Natural killer cell (primary cell): ENCODE results near the gene C10orf71. TPM values are rescaled to one million over a fixed set of nuclear protein-coding genes. Genes with fewer than 3 reads are reported as not detected.

ENCODE experiments used
- ATAC-seq, 3 donors: fragments of 150-1000 bp in 2 of 3; fragments of 200-7000 bp in 1 of 3; cut with Tn5 transposase; 1 replicate in 1 of 3; 2 replicates in 2 of 3; pipeline ENCODE4 v1.10.0; 2021; ENCODE audit warnings: mild to moderate bottlenecking in 2 of 3, moderate library complexity in 2 of 3
- DNase-seq, 2 donors: peaks; one replicate each; pipeline versions ENCODE4 v3.0.0 to v3.0.0-alpha.2; 2013 to 2021; ENCODE audit warnings: mixed read lengths in 1 of 2
- H3K27ac ChIP-seq: one replicate; pipeline ENCODE4 v1.5.1; 2013; ENCODE audit warnings: mild to moderate bottlenecking, low read length
- H3K27me3 ChIP-seq: one replicate; pipeline ENCODE4 v1.6.1; 2013; ENCODE audit warnings: low read length; ENCODE audit not compliant: control insufficient read depth, insufficient read depth
- H3K36me3 ChIP-seq: one replicate; pipeline ENCODE4 v1.6.1; 2013; ENCODE audit warnings: low read length; ENCODE audit not compliant: control insufficient read depth, insufficient read depth
- H3K4me1 ChIP-seq: one replicate; pipeline ENCODE4 v1.6.1; 2013; ENCODE audit warnings: low read length; ENCODE audit not compliant: control insufficient read depth, insufficient read depth
- H3K4me3 ChIP-seq: one replicate; pipeline ENCODE4 v1.5.1; 2013; ENCODE audit warnings: low read length
- H3K9me3 ChIP-seq: one replicate; pipeline ENCODE4 v1.6.1; 2013; ENCODE audit warnings: low read length; ENCODE audit not compliant: control insufficient read depth, insufficient read depth
- H3K27ac Mint-ChIP-seq, 2 donors: one replicate each; pipeline ENCODE4 v1.8.0; 2022; ENCODE audit warnings: mild to moderate bottlenecking in 2 of 2, mixed read lengths in 2 of 2, moderate library complexity in 1 of 2
- H3K27me3 Mint-ChIP-seq, 2 donors: one replicate each; pipeline ENCODE4 v1.8.0; 2022; ENCODE audit warnings: low read depth in 2 of 2, mixed read lengths in 2 of 2
- H3K36me3 Mint-ChIP-seq: one replicate; pipeline ENCODE4 v1.8.0; 2022; ENCODE audit warnings: mixed read lengths
- H3K4me1 Mint-ChIP-seq, 2 donors: one replicate each; pipeline ENCODE4 v1.8.0; 2022; ENCODE audit warnings: mixed read lengths in 2 of 2
- H3K4me3 Mint-ChIP-seq: one replicate; pipeline ENCODE4 v1.8.0; 2022; ENCODE audit warnings: mild to moderate bottlenecking, moderate library complexity, mixed read lengths
- H3K9me3 Mint-ChIP-seq, 2 donors: one replicate each; pipeline ENCODE4 v1.8.0; 2022; ENCODE audit warnings: mixed read lengths in 2 of 2
- WGBS: methylation state at CpG from one replicate; pipeline ENCODE4 v1.1.7; 2013; ENCODE audit warnings: missing lambda C conversion rate; ENCODE audit not compliant: insufficient coverage; 5-methylcytosine and 5-hydroxymethylcytosine counted together
- intact Hi-C: fragments of 100-400 bp; cut with micrococcal nuclease; formaldehyde crosslinking; loops from one replicate; pipeline ENCODE4 v1.14.2; 2022
- total RNA-seq, 4 donors: library from RNA; stranded (reverse); fragments of 120-200 nt in 1 of 4; gene quantifications; one replicate each; pipeline versions ENCODE4 v1.2.3 to v1.2.4, GENCODE V29; 2013 to 2022
- TF ChIP-seq, protein P1 (sequence below): fragments of 200-600 bp; IDR thresholded peaks from one replicate; pipeline ENCODE4 v1.8.0; 2022; ENCODE audit warnings: antibody characterized with exemption

The C10orf71 gene
- total RNA-seq, 3 donors from 2014 or later (not counting 1 experiment from before 2014, with no cell fraction given): not detected

DNA sequence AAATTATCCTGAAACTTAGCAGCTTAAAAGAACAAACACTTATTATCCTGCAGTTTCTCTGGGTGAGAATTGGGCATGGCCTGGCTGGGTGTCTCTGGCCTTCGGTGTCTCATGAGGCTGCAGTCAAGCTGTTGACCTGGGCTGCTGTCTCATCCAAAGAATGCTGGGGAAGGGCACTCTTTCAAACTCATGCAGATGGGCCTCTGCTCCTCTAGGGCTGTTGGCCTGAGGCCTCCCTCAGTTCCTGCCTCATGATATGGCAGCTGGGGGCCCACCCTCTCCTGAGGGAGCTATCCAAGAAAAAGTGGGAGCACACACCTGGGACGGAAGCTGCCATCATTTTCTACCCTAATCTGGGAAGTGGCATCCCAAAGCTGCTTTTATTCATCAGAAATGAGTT is 53.4 kb downstream of the C10orf71 start:
- H3K9me3 Mint-ChIP-seq: peaks cover 0 to 3% of the 10 kb centered on the region in 2 donors
- H3K9me3 ChIP-seq: peaks cover 11% of the 10 kb centered on the region
- 91% methylated on average over 2 of the region's 2 CpGs for WGBS
- DNase-seq (no peak), ATAC-seq (no peak)
- no peak overlapping the region for H3K27ac ChIP-seq
- H3K4me1 ChIP-seq: no peaks in the 10 kb centered on the region
- intact Hi-C loops: no loop called here
- no peaks in the 10 kb centered on the region for H3K4me1 Mint-ChIP-seq
- no peaks in the 10 kb centered on the region for H3K27me3 ChIP-seq
- H3K4me3 Mint-ChIP-seq: no peak overlapping the region
- H3K36me3 Mint-ChIP-seq: no peaks in the 10 kb centered on the region
- TF ChIP-seq, protein P1, sequence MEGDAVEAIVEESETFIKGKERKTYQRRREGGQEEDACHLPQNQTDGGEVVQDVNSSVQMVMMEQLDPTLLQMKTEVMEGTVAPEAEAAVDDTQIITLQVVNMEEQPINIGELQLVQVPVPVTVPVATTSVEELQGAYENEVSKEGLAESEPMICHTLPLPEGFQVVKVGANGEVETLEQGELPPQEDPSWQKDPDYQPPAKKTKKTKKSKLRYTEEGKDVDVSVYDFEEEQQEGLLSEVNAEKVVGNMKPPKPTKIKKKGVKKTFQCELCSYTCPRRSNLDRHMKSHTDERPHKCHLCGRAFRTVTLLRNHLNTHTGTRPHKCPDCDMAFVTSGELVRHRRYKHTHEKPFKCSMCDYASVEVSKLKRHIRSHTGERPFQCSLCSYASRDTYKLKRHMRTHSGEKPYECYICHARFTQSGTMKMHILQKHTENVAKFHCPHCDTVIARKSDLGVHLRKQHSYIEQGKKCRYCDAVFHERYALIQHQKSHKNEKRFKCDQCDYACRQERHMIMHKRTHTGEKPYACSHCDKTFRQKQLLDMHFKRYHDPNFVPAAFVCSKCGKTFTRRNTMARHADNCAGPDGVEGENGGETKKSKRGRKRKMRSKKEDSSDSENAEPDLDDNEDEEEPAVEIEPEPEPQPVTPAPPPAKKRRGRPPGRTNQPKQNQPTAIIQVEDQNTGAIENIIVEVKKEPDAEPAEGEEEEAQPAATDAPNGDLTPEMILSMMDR: no peak
- H3K27me3 Mint-ChIP-seq: no peaks in the 10 kb centered on the region
- no peak overlapping the region for H3K27ac Mint-ChIP-seq
- no peak overlapping the region for H3K4me3 ChIP-seq
- H3K36me3 ChIP-seq: no peaks in the 10 kb centered on the region

DNA sequence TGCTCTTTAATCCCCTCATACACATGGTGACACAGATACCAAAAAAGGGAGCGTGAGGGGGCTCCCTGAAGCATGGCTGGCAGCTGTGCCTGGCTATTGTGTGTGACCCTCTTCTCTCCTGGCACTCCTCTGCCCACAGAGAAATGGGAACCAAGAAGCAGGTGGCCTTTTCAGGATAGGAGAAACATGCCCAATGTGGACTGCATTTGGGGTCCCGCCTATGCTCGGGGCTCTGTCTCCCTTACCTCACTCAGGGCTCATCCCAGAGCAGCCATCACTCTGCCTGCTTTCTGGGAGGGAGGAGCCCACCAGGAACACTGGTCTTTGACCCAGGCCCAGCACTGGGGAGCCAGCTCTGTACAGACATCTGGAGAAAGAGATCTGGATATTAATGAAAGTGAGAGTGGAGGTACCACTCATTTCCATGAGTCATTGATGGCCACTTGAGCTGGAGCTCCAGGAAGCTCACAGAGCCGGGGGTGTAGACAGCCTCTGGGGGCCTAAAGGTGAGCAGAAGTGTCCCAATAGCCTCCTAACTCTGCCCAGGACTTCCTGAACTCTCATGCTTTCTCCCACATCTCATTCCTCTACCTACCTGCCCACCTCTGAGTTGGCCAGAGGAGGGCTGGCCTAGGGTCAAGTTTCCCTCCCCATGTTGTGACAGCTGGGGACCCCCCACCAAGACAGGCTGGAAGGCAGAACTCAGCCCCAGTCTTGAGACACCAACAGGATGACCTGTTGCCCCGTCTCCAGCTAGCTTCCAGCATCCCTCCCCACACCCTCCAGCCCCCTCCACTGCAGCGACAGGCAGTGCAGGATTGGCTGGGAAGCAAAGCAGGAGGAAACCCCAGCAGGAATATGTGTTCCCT is 54.3 kb downstream of the C10orf71 start:
- no peaks in the 10 kb centered on the region for H3K36me3 Mint-ChIP-seq
- H3K36me3 ChIP-seq: no peaks in the 10 kb centered on the region
- H3K27ac ChIP-seq: no peak overlapping the region
- no peak for ATAC-seq
- H3K27me3 Mint-ChIP-seq: no peaks in the 10 kb centered on the region
- H3K9me3 Mint-ChIP-seq: peaks cover 0 to 3% of the 10 kb centered on the region in 2 donors
- H3K4me1 Mint-ChIP-seq: no peaks in the 10 kb centered on the region
- peaks cover 11% of the 10 kb centered on the region for H3K9me3 ChIP-seq
- H3K27me3 ChIP-seq: no peaks in the 10 kb centered on the region
- TF ChIP-seq, protein P1: no peak
- H3K4me3 ChIP-seq: no peak overlapping the region
- no peak overlapping the region for H3K4me3 Mint-ChIP-seq
- 86% methylated on average over 6 of the region's 6 CpGs for WGBS
- H3K4me1 ChIP-seq: no peaks in the 10 kb centered on the region
- intact Hi-C loops: no loop called here
- H3K27ac Mint-ChIP-seq: no peak overlapping the region
- DNase-seq: no peak

DNA sequence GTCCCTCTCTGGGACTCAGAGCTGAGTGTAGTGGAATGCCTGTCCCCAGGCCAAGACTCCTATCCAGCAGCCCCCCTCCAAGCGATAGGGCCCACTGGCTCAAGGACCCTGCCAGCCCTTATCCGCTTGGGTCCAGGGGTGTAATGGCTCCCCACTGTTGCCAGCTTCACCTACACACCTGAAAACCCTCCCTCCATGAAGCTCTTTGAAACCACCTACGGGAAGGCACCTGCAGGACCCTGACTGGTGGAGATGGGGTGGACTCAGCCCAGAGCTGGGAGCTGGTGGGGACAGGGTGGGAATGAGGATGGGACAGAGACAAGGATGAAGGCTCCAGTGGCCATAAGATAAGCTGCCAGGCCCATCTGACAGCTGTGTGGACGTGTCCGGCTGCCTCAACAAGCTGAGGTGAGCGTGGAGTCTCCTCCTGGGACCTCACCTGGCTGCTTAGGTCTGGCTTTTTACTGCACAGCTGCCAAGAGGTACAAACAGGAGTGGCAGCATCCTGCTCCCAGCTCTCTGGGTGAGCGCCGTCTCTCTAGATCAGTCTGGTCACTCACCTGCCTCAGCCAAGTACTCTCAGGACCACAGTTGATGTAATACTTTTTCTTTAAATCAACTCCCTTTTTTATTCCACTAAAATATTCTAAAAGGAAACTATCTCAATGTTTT is 55.1 kb downstream of the C10orf71 start:
- H3K9me3 ChIP-seq: peaks cover 11% of the 10 kb centered on the region
- H3K27ac ChIP-seq: no peak overlapping the region
- H3K36me3 Mint-ChIP-seq: no peaks in the 10 kb centered on the region
- ATAC-seq (no peak), DNase-seq (no peak)
- TF ChIP-seq, protein P1: no peak
- H3K4me3 Mint-ChIP-seq: no peak overlapping the region
- no peaks in the 10 kb centered on the region for H3K4me1 Mint-ChIP-seq
- H3K4me3 ChIP-seq: no peak overlapping the region
- 91% methylated on average over 8 of the region's 8 CpGs for WGBS
- peaks cover 0 to 3% of the 10 kb centered on the region in 2 donors for H3K9me3 Mint-ChIP-seq
- H3K4me1 ChIP-seq: no peaks in the 10 kb centered on the region
- no peaks in the 10 kb centered on the region for H3K27me3 Mint-ChIP-seq
- H3K27ac Mint-ChIP-seq: no peak overlapping the region
- intact Hi-C loops: no loop called here
- H3K36me3 ChIP-seq: no peaks in the 10 kb centered on the region
- H3K27me3 ChIP-seq: no peaks in the 10 kb centered on the region
